Epithelial cell of prostate (primary cell): Measurements from ENCODE around the gene PRRG4.
A peak's percentile ranks its signal among the peaks of the same experiment; 100 is the strongest.

Source experiments
- DNase-seq: peaks from one replicate; pipeline ENCODE4 v3.0.0-alpha.2; 2011; ENCODE audit warnings: low read depth, low spot score
- H3K27ac ChIP-seq: fragments of 450-650 bp; 2 replicates; pipeline ENCODE4 v1.5.1; 2017; ENCODE audit warnings: mild to moderate bottlenecking

Gene PRRG4

GRCh38 chr11:32902089-32902665 is 72.5 kb downstream of the PRRG4 start:
- DNase-seq, result no peak
- peak overlapping the region; percentile 59 for H3K27ac ChIP-seq

GRCh38 chr11:32905028-32905667 is 75.4 kb downstream of the PRRG4 start:
- H3K27ac ChIP-seq, result no peak overlapping the region
- DNase-seq, result no peak
